NCI-H1092 treated with DMSO at 0.1 percent for 48 hours (cell line): ENCODE results near the gene ZNF711.
"Not testable (repeated sequence)": the region's sequence is repeated elsewhere in the genome, so short reads cannot be mapped to it uniquely, and the experiment has no call there.

Experiments
- DNase-seq: peaks from one replicate; lab custom pipeline; 2025; lab: John Stamatoyannopoulos, UW

Gene ZNF711

DNA sequence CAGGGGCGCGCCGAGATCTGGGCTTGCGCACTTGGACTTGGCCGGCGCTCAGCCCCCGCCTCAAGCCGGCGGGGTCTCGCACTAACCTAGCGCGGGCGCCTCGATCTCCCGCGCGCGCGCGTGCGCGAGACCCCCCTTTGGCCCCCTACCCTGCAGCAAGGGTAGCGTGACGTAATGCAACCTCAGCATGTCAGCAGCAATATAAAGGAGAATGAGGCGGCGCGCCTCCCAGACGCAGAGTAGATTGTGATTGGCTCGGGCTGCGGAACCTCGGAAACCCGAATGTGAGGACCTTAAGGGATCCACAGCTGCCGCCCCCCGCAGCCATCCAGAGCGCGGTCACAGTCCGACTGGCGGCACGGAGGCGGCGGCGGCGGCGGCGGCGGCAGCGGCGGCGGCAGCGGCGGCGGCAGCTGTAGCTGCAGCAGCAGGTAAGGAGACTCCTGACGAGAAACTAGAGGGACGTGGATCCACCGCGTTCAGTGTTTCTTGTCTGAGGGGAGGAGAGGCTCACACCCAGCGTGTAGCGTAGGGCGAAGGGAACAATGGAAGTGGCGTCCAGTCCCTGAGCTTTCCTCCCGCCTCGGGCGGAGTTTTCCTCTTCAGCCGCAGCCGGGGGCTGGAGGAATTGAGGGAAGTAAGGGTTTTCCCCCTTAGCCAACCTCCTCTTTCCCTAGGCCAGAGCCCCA is at the start of gene ZNF711, which contains the start of gene SATL1:
Gene ZNF711, plus strand, starts transcription at position 231 of the 689 bp plus-strand sequence. CDS start 3,582 bp downstream, outside the sequence.
Gene SATL1, minus strand, starts transcription at position 19 of the 689 bp plus-strand sequence. CDS start 134,811 bp downstream, outside the sequence.
- peak; percentile 95 for DNase-seq

DNA sequence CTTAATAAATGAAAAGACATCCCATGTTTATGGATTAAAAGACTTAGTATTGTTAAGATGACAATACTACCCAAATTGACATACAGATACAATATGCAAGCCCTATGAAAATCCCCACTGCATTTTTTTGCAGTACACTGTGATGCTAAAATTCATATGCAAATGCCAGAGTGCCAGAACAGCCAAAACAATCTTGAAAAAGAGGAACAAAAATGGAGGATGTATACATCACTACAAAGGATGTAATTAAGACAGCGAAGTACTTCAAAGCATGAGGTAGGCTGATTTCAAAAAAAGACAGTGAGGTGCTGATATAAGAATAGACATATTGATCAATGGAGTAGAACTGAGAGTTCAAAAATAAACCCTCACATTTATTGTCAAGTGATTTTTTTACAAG is 47.5 kb upstream of the ZNF711 start:
- DNase-seq = no peak

DNA sequence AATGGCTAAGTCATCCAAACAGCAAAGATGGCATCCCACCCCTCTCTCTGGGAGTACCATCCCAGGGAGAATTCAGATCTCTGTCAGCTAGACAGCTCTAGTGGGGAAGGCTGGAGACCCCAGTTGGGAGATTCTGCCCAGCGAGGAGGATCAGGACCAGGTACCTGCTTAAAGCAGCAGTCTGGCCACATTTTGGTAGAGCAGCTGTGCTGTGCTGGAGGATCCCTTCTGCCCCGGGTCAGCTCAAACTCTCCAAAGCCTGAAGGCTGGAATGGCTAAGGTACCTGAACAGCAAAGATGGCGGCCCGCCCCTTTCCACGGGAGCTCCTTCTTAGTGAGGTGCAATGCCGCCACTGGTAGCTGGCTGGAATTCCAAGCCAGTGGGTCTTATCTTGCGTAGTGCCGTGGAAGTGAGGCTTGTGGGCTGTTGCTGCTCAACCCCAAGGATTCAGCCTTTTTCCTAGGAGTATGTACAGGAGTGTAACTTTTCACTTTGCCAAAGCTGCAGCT is 40.3 kb upstream of the ZNF711 start:
- DNase-seq = no peak

DNA sequence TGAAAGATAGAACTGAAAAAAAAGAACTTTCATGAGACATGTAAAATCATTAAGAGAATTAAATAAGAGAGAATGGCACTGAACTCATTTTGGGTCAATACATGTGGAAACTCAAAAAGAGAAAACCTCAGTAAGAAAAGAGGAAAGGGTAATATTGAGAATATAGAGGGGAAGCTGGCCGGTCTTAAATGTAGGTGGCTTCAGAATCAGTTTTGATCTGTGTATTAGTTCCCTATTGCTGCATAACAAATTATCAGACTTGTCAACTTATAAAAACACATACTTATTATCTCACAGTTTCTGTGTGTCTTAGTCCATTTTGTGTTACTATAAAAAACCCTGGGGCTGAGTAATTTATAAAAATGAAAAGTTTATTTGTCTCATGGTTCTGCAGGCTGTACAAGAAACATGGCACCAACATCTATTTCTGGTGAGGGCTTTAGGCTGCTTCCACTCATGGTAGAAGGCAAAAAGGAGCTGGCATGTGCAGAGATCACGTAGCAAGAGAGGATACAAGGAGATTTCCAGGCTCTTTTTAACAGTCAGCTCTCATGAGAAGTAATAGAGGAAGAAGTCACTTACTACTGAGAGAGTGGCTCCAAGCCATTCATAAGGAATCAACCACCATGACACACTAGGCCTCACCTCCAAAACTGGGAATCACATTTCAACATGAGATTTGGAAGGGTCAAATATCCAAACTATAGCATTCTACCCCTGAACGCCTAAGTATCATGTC is 29.8 kb upstream of the ZNF711 start:
- DNase-seq = no peak

DNA sequence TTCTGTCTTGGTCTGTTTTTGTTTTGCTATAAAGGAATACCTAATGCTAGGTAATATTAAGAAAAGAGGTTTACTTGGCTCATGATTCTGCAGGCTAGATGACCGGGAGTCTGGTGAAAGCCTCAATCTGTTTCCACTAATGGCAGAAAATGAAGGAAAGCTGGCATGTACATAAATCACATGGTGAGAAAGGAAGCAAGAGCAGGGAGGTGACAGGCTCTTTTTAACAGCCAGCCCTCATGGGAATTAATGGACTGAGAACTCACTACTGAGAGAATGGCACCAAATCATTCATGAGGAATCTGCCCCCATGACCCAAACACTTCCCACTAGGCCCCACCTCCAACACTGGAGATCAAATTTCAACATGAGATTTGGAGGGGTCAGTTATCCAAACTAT is 27.8 kb upstream of the ZNF711 start:
- no peak for DNase-seq

DNA sequence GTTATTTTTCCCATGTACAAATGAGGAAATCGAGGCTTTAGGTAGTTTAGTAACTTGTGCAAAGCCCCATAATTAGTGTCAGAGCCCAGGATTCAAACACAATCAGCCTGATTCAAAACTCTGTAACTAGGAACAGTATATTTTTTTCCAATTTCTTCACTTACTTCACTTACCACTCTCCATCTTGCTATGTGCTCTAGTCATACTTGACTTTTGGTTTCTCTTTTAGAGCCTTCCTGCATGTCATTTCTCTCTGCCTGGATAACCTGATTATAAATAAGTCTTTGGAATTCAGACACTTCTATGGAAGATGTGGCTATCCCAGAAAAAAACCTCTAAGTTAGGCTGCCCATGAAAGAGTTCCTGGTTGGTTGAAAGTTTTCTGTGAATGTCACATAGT is 22.4 kb upstream of the ZNF711 start:
- DNase-seq = no peak

DNA sequence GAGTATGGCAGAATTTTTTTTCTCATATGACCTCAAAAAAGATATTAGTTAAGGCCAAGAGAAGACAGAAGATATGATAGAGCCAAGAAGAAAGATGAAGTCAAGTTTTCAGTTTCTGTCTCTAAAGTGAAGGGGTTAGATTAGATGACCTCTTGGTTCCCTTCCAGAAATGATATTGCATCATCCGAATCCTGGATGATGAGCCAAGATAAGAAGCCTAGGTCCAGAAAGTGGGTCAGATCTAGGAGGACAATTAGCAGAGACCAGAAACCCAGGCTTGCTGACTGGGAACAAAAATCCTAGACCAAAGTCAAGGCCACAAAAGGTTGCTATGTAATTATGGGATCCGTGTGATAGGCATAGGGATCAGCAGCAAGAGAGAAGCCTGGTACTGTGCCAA is 20.4 kb upstream of the ZNF711 start:
- DNase-seq = no peak

DNA sequence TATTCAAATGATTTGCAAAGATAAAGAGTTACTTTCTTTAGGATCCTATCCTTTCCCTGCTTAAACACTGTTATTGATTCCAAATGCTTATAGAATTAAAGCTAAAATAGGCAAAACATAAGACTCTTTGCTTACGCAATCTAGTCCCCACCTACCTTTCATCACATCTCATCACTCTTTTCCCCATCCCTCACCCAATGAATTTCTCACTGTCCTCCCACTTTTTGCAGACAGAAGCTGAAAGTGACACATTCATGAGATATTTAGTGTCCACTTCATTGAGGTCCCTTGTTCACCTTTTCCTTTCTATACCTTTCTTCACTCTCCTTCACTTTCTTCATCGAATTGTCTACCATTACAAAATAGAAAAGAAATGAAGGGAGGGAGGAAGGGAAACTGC is 636 bp upstream of the ZNF711 start:
- DNase-seq = no peak

DNA sequence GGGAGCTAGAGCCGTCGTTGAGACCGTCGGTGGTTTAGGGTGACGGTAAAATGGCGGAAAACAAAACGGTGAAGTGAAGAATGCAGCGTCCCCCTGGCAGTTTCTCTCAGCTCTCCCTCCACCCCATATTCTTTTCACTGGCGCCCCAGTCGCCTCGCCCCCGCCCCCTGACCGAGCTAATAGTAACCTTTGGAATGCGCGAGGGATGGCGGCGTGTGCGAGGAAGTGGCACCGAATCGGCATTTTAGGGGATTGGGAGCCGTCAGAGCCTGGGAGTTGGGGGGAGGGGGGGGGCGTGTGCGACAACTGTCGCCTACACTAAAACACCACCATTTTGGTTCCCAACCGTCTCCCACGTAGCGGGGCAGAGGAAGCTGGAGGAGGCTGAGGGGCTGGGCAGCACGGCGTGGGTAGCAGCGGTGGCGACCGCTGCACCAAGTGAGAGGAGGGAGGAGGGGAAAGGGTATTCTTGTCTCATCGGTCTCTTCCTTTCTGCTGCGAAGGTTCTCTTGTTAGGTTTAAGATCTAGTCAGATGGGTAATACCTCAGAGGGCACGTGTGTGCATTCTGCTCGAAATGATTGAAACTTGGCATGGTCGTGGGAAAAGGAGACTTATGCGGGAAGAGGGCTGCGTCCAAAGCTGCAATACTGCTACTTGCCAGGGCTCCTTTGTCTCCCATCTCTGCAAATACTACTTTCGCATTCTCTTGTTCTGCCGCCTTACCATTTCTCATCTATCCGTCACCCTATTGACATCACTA is 840 bp downstream of the ZNF711 start:
- peak; percentile 55 for DNase-seq

DNA sequence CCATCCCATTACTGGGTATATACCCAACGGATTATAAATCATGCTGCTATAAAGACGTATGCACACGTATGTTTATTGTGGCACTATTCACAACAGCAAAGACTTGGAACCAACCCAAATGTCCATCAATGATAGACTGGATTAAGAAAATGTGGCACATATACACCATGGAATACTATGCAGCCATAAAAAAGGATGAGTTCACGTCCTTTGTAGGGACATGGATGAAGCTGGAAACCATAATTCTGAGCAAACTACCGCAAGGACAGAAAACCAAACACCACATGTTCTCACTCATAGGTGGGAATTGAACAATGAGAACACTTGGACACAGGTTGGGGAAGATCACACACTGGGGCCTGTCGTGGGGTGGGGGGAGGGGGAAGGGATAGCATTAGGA is 41.5 kb downstream of the ZNF711 start:
- DNase-seq = not testable (repeated sequence)

DNA sequence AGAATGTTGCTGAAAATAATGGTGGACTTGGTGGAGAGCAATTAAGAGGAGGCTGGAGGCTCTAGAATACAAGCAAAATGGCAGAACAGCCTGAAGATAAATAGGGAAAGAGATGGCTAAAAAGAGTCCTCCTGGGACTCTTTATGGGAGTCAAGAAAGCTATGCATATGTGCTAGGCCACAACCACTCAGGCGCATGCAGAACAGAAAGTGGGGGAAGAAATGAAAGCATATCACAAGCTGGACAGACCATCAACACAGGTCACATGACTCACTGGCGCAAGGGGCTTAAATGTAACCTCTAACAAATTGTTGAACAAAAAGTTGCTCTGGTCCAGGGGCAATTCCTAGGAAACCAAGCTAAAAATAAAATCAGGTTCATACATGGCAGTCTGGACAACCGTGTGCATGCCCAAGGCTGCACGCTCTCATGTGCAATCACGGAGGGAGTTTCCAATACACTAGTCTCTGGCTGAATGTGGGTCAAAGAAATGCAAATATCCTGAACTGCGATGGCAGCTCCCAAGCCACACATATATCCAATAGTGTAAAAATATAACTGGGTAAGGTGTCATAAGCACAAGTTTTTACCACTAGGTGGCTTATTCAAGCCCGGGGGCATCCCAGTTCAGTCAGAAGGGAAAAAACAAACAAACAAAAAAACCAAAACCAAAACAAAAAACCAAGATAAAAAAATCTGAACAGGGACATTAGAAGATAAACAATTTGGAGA is 45.4 kb downstream of the ZNF711 start:
- no peak for DNase-seq

DNA sequence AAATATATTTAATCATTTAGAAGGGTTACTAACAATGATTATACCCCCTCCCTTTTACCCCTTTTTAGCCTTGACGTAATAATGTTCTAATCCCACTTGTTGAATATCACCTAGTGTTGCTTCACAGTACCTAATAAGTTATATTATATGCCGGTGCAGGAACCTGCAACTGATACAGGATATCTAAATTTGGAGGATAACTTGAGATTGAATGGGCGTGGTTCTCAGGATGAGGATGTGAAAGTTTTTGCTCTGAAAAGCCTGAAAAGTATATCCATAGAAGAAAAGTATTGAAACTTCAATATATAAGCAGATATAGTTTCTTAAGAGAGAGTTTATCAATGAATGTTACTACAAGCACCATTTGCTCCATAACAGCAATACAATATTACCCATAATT is 59.8 kb downstream of the ZNF711 start:
- DNase-seq = no peak

DNA sequence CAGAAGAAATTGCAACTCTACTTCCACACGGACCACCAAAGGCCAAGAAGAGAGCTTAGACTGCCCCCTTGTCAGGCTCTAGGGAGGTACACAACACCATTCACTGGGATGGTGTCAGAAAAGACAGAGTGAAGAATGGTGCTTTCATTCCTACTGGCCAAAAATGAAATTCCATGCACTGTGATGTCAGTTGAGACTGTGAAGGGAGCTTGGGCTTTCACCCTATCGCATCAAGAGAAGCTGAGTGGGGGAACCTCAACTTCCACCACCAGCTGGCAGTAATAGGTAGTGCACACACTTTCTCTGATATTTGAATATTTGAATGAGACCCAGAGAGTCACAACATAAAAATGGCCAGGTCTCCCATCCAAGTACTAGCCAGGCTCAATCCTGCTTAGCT is 65.9 kb downstream of the ZNF711 start:
- DNase-seq = no peak

DNA sequence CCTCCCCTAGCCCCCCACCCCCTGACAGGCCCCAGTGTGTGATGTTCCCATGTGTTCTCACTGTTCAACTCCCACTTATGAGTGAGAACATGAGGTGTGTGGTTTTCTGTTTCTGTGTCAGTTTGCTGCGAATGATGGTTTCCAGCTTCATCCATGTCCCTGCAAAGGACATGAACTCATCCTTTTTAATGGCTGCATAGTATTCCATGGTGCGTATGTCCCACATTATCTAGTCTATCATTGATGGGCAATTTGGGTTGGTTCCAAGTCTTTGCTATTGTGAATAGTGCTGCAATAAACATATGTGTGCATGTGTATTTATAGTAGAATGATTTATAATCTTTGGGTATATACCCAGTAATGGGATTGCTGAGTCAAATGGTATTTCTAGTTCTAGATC is 67.6 kb downstream of the ZNF711 start:
- not testable (repeated sequence) for DNase-seq
